Activated CD8-positive, alpha-beta T cell treated with anti-CD3 and anti-CD28 coated beads for 36 hours (primary cell): Measurements from ENCODE around the gene LTB. TPM values are rescaled to one million over a fixed set of nuclear protein-coding genes. Genes with fewer than 3 reads are reported as not detected.

Source experiments
- ATAC-seq: fragments of 200-7000 bp; cut with Tn5 transposase; one replicate; pipeline ENCODE4 v1.10.0; 2021; ENCODE audit warnings: mild to moderate bottlenecking, moderate library complexity
- CTCF ChIA-PET: fragments of 350-600 bp; sonication (Branson Sonifier 250); formaldehyde crosslinking; loops from one replicate; lab custom pipeline; 2021; ENCODE audit warnings: antibody characterized with exemption; lab: Charles Lee
- POLR2A ChIA-PET: fragments of 350-600 bp; sonication (Branson Sonifier 250); formaldehyde crosslinking; loops from one replicate; lab custom pipeline; 2021; ENCODE audit warnings: antibody characterized with exemption; lab: Charles Lee
- DNase-seq: peaks from one replicate; pipeline ENCODE4 v3.0.0-alpha.2; 2020
- H3K27ac Mint-ChIP-seq: one replicate; pipeline ENCODE4 v1.8.0; 2021; ENCODE audit warnings: mild to moderate bottlenecking, mixed read lengths
- H3K27me3 Mint-ChIP-seq: one replicate; pipeline ENCODE4 v1.8.0; 2021; ENCODE audit warnings: mixed read lengths
- H3K36me3 Mint-ChIP-seq: one replicate; pipeline ENCODE4 v1.8.0; 2021; ENCODE audit warnings: low read depth, mixed read lengths
- H3K4me1 Mint-ChIP-seq: one replicate; pipeline ENCODE4 v1.8.0; 2021; ENCODE audit warnings: low read depth, mixed read lengths
- H3K4me3 Mint-ChIP-seq: one replicate; pipeline ENCODE4 v1.8.0; 2021; ENCODE audit warnings: mild to moderate bottlenecking, moderate library complexity, mixed read lengths
- H3K9me3 Mint-ChIP-seq: one replicate; pipeline ENCODE4 v1.8.0; 2021; ENCODE audit warnings: mixed read lengths
- CTCF ChIP-seq: fragments of 200-600 bp; IDR thresholded peaks from one replicate; pipeline ENCODE4 v1.8.0; 2022; ENCODE audit warnings: antibody characterized with exemption, mild to moderate bottlenecking
- intact Hi-C: fragments of 100-400 bp; cut with micrococcal nuclease; formaldehyde crosslinking; loops from one replicate; pipeline ENCODE4 v1.10.0; 2022
- total RNA-seq, 2 experiments: library from RNA; stranded (reverse); gene quantifications; one replicate each; pipeline ENCODE4 v1.2.3, GENCODE V29; 2021

Gene LTB
- total RNA-seq, 2 experiments from 2014 or later: 368 to 375 TPM

GRCh38 chr6:31629014-31629413 is 46.8 kb upstream of the LTB start:
- Mint-ChIP-seq H3K27me3 (no peaks in the 10 kb centered on the region), H3K4me3 (no peak overlapping the region), H3K27ac (peak overlapping the region; percentile 27), H3K9me3 (no peaks in the 10 kb centered on the region), H3K4me1 (peaks cover 7% of the 10 kb centered on the region), H3K36me3 (peaks cover 74% of the 10 kb centered on the region)
- TF ChIP-seq CTCF: no peak
- intact Hi-C loops: no loop called here
- ChIA-PET POLR2A (interaction anchor here (1.7 to 11.4 kb wide), 2 partner anchors 11 to 42 kb away, joined by 4 to 235 read pairs; no protein-coding TSS in a partner anchor), CTCF (no interaction called here)
- ATAC-seq: no peak
- DNase-seq: no peak

DNA sequence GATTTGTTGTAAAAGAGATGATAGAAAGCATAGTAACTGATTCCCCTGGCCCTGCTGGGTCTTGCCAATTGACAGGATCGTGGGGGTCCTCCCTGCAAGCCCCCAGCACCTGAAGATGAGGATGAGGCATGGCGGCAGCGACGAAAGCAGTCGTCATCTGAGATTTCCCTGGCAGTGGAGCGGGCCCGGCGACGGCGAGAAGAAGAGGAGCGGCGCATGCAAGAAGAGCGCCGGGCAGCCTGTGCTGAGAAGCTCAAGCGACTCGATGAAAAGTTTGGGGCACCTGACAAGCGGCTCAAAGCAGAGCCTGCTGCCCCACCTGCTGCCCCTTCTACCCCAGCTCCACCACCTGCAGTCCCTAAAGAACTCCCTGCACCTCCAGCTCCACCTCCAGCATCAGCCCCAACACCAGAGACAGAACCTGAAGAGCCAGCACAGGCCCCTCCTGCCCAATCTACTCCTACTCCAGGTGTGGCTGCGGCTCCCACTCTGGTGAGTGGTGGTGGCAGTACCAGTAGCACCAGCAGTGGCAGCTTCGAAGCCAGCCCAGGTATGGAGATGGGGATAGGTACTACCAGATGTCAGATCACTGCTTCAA is 45.6 kb upstream of the LTB start:
- Mint-ChIP-seq H3K36me3 (peaks cover 79% of the 10 kb centered on the region), H3K27ac (no peak overlapping the region), H3K27me3 (no peaks in the 10 kb centered on the region), H3K4me3 (no peak overlapping the region), H3K4me1 (peaks cover 15% of the 10 kb centered on the region), H3K9me3 (no peaks in the 10 kb centered on the region)
- intact Hi-C loops: no loop called here
- ATAC-seq (no peak), DNase-seq (no peak)
- POLR2A ChIA-PET: interaction anchor here (1.4 to 11.4 kb wide), 4 partner anchors 12 to 179 kb away, joined by 3 to 235 read pairs (median 11); partner anchors contain the start of genes BAG6 and LSM2
- CTCF ChIA-PET: interaction anchor here (1.3 kb wide), 1 partner anchor 8 kb away, joined by 5 read pairs; no protein-coding TSS in a partner anchor
- TF ChIP-seq CTCF: no peak

- Mint-ChIP-seq H3K4me3 (no peak overlapping the region), H3K4me1 (peaks cover 23% of the 10 kb centered on the region), H3K27me3 (no peaks in the 10 kb centered on the region), H3K9me3 (no peaks in the 10 kb centered on the region), H3K27ac (no peak overlapping the region), H3K36me3 (peaks cover 84% of the 10 kb centered on the region)
- TF ChIP-seq CTCF: no peak
- intact Hi-C loops: no loop called here
- POLR2A ChIA-PET: interaction anchor here (0.6 to 11.4 kb wide), 5 partner anchors 13 to 180 kb away, joined by 3 to 235 read pairs (median 3); partner anchors contain the start of genes APOM, BAG6 and LSM2
- CTCF ChIA-PET: interaction anchor here (1.3 kb wide), 1 partner anchor 9 kb away, joined by 5 read pairs; no protein-coding TSS in a partner anchor
- DNase-seq (no peak), ATAC-seq (no peak)
Measured at GRCh38 chr6:31626952-31627351, 44.7 kb upstream of the LTB start.

- ChIA-PET POLR2A (interaction anchor here (2.2 to 11.4 kb wide), 3 partner anchors 16 to 88 kb away, joined by 7 to 235 read pairs (median 10); partner anchors contain the start of gene BAG6), CTCF (interaction anchor here (2.2 kb wide), 1 partner anchor 10 kb away, joined by 5 read pairs; no protein-coding TSS in a partner anchor)
- no peaks in the 10 kb centered on the region for H3K9me3 Mint-ChIP-seq
- peaks cover 83% of the 10 kb centered on the region for H3K36me3 Mint-ChIP-seq
- ATAC-seq: no peak
- TF ChIP-seq CTCF: no peak
- intact Hi-C loops: no loop called here
- DNase-seq: no peak
- peaks cover 34% of the 10 kb centered on the region for H3K4me1 Mint-ChIP-seq
- H3K27ac Mint-ChIP-seq: no peak overlapping the region
- no peaks in the 10 kb centered on the region for H3K27me3 Mint-ChIP-seq
- H3K4me3 Mint-ChIP-seq: no peak overlapping the region
Measured at GRCh38 chr6:31624070-31624469, 41.8 kb upstream of the LTB start.

DNA sequence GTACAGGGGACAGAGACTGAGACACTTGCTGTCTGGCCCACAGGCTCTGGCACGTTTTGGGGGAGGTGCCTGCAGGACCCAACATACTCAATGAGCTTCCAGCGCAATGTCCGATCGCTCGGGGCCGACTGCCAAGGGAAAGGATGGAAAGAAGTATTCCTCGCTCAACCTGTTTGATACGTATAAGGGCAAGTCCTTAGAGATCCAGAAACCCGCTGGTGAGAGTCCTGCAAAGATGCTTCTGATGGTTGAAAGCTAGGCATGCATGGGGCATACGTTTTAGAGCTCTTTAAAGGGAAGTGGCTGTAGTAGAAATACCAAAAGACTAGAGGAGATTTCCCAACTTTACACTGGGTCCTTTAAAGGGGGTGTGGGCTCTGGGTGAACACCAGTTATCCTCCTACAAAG is 40.5 kb upstream of the LTB start:
- peak overlapping the region; percentile 95 for H3K27ac Mint-ChIP-seq
- intact Hi-C loops: no loop called here
- peak overlapping the region; percentile 95 for H3K4me3 Mint-ChIP-seq
- ChIA-PET POLR2A (interaction anchor here (0.6 to 11.4 kb wide), 16 partner anchors 18 to 237 kb away, joined by 3 to 235 read pairs (median 5); partner anchors contain the start of genes APOM, ATP6V1G2, BAG6 and C6orf47), CTCF (interaction anchor here (0.9 to 2.1 kb wide), 9 partner anchors 11 to 128 kb away, joined by 3 to 6 read pairs (median 4); partner anchors contain the start of genes DDX39B and NFKBIL1)
- peaks cover 79% of the 10 kb centered on the region for H3K36me3 Mint-ChIP-seq
- H3K9me3 Mint-ChIP-seq: no peaks in the 10 kb centered on the region
- ATAC-seq (no peak), DNase-seq (no peak)
- no peak for TF ChIP-seq CTCF
- no peaks in the 10 kb centered on the region for H3K27me3 Mint-ChIP-seq
- peaks cover 39% of the 10 kb centered on the region for H3K4me1 Mint-ChIP-seq
